NCI-H2081 (cell line): Measurements from ENCODE around the gene ZNF862.

Source experiments
- DNase-seq, 2 experiments: peaks; one replicate each; lab custom pipeline; 2025; lab: John Stamatoyannopoulos, UW

ZNF862 gene

DNA sequence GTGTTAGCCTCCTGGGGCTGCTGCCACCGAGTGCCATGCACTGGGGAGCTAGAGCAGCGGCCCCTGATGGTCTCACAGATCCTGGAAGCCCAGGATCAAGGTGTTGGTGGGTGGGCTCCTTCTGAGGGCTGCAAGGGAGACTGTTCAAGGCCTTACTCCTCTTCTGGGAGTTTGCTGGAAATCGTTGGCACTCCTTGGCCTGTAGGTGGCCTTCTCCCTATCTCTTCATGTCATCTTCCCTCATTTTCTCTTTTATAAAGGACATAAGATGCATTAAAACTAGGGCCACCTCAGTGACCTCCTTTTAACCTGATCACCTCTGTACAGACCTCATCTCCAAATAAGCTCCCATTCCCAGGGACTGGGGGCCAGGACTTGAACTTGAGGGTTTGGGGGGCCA lies 27.0 kb upstream of the ZNF862 start:
- DNase-seq, result no peak

DNA sequence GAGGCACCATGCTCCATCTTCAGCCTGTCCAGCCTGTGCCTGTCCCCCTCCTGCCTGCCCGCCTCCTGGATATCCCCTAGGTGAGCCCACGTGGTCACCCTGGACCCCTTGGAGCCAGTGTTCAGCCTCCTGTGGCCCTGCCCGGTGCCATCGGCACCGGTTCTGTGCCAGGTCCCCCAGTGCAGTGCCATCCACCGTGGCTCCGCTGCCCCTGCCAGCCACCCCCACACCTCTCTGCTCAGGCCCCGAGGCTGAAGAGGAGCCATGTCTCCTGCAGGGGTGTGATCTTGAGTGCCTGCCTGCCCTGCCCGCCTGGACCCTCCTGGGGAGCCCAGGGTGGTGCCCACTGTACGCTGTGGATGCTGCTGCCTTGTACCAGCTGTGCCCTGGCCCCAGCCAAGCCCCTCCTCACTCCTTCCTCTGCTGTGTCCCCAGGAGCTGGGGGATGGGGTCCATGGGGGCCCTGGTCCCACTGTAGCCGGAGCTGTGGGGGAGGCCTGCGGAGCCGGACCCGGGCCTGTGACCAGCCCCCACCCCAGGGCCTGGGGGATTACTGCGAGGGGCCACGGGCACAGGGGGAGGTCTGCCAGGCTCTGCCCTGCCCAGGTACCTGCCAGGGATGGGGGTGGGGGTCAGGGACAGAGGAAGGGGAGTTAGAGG lies 26.2 kb upstream of the ZNF862 start:
- no peak for DNase-seq

DNA sequence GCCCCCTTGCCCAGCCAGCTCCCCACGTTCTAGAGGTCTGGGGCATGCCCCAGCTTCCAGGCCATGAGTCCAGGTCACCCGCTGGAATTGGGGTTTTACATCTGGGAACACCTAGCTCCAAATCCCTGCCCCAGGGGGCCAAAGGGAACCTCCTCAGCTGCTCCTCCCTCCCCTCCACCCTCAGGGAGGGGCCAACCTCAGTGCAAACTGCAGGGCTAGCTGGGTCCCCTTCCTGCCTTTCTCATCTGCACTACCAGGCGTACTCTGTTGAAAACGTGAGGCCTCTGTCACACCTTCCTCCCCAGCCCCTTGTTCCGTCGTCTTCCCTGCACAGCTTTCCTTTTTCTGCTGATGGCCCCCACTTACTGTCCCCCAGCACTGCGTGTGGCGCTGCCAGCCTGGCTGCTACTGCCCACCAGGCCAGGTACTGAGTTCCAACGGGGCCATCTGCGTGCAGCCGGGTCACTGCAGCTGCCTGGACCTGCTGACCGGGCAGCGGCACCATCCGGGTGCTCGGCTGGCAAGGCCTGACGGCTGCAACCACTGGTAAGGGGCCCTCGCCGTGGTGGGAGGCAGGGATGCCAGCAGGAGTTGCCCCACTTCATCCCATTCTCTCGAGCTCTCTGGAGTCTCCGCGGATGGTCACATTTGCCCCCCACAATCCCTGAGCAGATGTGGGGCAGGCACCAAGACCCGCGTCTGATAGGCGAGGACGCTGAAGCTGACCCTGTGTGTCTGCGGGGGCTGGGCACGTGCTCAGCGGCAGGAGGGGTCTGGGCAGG lies 24.7 kb upstream of the ZNF862 start:
- no peak for DNase-seq

DNA sequence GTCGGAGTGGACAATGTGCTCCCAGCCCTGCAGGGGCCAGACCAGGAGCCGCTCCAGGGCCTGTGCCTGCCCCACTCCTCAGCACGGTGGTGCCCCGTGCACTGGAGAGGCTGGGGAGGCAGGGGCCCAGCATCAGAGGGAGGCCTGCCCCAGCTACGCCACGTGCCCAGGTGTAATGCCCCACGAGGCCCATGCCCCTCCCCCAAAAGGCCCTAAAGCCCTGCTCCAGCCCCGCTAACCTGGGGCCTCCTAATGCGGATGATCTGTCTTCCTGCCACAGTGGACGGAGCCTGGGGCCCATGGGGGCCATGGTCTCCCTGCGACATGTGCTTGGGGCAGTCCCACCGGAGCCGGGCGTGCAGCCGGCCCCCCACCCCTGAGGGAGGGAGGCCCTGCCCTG lies 23.7 kb upstream of the ZNF862 start:
- no peak for DNase-seq

DNA sequence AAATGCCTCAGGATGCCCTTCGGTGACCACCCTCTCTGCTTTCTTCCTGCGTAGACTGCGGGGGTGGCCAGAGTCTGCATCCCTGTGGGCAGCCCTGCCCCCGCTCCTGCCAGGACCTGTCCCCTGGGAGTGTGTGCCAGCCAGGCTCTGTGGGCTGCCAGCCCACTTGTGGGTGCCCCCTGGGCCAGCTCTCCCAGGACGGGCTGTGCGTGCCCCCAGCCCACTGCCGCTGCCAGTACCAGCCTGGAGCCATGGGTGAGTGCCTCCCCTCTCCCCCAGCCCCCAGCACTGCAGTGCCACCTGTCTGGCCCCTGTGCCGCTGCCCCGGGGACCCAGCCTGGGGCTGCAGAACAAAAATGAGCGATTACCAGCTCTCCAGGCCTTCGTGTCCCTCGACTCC lies 23.1 kb upstream of the ZNF862 start:
- no peak for DNase-seq

DNA sequence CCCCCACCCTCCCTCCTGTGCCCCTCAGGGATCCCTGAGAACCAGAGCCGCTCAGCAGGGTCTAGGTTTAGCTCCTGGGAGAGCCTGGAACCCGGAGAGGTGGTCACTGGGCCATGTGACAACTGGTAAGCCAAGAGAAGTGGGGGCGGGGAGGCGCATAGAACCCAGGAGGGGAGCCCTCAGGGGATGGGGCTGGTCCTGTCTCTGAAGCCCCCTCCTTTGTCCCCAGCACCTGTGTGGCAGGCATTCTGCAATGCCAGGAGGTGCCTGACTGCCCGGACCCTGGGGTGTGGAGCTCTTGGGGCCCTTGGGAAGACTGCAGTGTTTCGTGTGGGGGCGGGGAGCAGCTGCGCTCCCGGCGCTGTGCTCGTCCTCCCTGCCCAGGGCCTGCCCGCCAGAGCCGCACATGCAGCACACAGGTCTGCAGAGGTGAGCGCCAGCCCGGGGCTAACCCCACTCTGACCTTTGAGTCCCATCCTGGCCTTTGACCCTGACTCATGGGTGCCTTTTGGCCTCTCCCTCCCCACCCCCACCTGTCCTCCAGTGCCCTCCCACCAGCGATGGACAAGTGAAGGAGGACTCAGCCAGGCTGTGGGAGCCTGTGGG lies 22.4 kb upstream of the ZNF862 start:
- no peak for DNase-seq

DNA sequence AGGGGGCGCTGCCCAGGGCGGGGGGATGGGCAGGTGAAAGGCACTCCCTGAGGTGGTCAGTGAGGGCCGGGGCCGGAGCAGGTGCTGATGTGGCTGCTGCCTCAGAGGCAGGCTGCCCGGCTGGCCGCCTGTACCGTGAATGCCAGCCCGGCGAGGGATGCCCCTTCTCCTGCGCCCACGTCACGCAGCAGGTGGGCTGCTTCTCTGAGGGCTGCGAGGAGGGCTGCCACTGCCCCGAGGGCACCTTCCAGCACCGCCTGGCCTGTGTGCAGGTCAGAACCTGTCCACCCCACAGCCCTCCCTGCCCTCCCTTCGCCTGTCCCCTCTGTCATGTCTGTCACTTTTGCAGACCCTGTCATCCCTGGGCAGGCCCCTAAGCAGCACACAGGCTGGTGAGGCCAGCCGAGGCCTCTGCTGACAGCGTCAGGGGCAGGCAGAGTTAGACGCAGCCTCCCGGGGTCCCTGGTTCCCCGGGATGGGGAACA lies 21.9 kb upstream of the ZNF862 start:
- DNase-seq, result no peak

DNA sequence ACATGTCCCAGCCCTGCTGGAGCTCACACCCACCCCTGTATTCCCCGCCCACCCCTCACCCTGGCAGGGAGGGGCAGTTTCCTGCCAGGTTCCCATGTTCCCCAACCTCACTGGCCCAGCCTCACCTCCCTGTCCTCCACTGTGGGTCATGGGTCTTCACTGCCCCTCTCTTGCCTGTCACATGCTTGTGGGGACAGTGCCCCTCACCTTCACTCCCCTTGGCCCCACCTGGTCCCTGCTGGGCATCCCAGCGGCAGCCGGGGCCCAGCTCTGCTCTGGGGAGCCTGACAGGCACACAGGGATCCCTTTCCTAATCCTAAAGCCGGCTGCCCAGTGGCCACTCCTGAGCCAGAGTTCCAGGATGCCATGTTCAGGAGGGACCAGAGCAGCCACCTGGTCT lies 21.4 kb upstream of the ZNF862 start:
- DNase-seq, result no peak

DNA sequence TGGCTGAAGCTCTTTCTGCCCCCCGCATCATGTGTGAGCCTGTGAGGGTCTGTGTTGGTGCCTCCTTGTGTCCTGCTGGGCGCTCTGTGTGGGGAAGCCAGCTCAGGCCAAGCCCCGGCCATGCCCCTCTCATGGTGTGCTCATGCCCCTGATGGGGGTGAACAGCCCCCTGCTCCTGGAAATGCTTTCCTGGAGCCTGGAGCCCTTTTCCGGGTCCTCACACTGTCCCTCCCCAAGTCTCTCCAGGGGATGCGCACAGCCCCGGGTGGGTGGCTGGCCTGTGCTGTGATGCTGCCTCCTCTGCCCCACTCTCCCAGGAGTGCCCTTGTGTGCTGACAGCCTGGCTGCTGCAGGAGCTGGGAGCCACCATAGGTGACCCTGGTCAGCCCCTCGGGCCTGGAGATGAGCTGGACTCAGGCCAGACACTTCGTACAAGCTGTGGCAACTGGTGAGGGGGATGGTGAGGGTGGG lies 20.8 kb upstream of the ZNF862 start:
- no peak for DNase-seq

DNA sequence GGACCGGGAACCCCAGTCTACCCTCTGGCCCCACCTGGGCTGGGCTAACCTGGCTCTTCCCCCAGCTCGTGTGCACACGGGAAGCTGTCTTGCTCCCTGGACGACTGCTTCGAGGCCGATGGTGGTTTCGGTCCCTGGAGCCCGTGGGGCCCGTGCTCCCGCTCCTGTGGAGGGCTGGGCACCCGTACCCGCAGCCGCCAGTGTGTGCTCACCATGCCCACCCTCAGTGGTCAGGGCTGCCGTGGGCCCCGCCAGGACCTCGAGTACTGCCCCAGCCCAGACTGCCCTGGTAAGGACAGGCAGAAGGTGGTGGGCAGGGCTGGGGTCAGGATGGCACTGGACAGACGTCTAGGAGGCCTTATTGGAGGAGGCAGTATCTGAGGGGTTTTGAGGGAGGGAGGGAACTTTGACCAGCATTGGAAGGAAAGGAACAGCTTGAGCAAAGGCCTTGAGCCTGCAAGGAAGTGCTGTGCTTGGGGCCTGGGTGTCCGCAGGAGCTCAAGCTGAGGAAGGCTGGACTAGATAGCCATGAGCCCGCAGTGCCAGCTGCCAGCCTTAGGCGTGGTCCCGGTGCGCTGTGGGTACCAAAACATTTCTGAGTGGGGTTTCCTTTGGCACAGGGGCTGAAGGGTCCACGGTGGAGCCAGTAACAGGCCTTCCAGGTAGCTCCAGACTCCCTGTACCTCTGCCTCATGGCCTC lies 20.2 kb upstream of the ZNF862 start:
- no peak for DNase-seq

DNA sequence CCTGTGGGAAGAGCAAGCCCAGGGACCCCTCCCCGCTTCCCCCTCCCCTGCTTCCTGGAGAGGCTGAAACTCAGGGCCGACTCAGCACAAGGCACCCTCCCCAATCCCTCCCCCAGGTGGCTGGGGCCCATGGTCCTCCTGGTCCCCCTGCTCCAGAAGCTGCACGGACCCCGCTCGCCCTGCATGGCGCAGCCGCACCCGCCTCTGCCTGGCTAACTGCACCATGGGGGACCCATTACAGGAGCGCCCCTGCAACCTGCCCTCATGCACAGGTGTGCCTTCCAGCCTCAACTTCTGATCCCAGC lies 19.7 kb upstream of the ZNF862 start:
- no peak for DNase-seq

DNA sequence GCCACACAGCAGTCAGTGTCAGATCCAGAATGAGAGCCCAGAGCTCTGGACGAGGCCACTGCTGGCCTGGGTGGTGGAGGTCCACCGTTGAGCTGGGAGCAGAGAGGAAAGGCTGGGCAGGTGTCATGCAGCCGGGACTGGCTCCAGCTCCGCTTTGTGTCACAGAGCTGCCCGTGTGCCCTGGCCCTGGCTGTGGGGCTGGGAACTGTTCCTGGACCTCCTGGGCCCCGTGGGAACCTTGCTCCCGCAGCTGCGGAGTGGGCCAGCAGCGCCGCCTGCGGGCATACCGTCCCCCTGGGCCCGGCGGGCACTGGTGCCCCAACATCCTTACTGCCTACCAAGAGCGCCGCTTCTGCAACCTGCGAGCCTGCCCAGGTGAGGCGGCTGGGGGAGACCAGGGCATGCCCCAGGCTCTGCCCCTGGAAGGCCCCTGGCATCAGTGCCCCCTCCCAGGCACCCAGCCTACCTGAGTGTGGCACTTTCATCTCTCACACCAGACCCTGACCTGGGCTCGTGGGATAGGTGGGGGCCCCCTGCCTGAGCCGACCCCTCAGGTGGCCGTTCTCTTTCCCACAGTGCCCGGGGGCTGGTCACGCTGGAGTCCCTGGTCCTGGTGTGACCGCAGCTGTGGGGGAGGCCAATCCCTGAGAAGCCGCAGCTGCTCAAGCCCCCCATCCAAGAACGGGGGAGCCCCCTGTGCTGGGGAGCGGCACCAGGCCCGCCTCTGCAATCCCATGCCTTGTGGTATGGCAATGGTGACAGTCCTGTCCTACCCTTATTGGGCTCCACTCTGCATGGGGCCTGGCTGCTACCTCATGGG lies 18.8 kb upstream of the ZNF862 start:
- DNase-seq, result no peak

DNA sequence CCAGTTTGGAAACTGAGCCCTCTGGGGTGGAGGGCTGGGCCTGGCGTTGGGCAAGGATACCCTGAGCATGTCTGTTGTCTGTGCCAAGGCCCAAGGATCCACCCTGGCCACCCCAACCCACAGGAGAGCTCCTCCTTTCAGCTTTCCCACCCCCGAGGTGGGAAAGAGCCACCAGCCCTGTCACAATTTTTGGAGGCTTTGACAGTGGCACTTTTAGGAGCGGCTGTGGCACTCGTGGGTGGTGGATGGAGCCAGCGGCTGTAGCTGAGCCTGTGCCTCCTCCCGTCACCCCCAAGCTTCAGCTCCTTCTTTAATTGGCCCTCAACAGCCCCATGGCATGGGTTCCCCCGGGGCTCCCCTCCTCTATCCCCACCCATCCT lies 18.2 kb upstream of the ZNF862 start:
- no peak for DNase-seq

DNA sequence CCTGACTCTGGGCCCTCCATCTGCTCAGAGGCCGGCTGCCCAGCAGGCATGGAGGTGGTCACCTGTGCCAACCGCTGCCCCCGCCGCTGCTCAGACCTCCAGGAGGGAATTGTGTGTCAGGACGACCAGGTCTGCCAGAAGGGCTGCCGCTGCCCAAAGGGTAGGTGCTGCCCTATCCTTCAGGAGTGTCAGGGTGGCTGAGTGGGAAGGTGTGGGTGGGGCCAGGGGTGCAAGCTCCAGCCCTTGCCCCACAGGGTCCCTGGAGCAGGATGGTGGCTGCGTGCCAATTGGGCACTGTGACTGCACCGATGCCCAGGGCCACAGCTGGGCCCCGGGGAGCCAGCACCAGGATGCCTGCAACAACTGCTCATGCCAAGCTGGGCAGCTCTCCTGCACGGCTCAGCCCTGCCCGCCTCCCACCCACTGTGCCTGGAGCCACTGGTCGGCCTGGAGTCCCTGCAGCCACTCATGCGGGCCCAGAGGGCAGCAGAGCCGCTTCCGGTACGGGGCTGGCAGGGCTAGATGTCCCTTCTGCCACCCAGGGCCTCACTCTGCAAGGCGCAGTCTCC lies 17.5 kb upstream of the ZNF862 start:
- peak in 1 of 2 experiments; percentile 9 for DNase-seq

DNA sequence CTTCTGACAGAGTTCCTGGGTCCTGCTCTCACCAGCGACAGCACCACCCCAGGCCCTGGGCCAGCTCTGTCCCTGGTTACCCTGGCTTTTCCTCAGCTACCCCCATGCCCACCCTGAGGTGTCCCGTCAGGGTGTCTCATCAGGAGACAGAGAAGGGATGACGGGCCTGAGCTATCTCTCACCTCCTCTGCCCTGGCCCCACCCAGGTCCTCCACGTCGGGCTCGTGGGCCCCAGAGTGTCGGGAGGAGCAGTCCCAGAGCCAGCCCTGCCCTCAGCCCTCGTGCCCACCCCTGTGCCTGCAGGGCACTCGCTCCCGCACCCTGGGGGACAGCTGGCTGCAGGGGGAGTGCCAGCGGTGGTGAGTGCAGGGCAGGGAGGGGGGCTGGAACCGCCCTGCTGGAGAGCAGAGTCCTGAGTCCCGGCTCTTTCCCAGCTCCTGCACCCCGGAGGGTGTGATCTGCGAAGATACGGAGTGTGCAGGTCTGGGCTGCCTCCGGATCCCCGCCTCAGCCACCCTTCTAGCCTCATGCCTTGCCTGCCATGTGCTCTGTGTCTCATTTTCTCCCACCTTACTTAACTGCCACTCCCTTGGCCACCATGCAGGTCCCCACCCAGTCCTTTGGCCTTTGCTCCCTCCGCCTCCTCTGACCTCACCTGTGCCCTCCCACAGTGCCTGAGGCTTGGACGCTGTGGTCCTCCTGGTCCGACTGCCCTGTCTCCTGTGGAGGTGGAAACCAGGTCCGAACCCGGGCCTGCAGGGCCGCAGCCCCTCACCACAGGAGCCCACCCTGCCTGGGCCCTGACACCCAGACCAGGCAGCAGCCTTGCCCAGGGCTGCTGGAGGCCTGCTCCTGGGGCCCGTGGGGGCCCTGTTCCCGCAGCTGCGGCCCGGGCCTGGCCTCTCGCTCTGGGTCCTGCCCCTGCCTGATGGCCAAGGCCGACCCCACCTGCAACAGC lies 16.7 kb upstream of the ZNF862 start:
- DNase-seq, result no peak

DNA sequence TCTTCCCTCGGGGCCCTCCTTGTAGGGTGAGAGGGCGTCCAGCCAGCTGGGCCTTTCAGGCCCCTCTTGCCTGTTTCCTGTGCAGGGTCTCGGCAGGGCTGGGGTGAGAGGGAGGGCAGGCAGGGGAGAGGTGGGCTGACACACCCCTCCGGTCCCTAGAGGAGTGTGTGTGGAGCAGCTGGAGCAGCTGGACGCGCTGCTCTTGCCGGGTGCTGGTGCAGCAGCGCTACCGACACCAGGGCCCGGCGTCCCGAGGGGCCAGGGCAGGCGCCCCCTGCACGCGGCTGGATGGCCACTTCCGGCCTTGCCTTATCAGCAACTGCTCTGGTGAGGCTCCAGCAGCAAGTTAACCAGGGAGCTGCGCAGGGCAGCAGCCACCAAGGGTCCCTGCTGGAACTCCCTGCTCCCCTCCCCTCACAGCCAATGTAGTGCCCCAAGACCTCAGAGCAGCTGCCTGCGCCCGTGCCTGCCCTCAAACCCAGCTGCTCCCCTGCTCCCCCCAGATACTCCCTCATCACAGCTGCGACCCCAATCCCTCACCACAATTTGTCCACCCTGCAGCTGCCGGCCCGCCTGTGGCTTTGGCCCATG lies 15.7 kb upstream of the ZNF862 start:
- DNase-seq, result no peak

DNA sequence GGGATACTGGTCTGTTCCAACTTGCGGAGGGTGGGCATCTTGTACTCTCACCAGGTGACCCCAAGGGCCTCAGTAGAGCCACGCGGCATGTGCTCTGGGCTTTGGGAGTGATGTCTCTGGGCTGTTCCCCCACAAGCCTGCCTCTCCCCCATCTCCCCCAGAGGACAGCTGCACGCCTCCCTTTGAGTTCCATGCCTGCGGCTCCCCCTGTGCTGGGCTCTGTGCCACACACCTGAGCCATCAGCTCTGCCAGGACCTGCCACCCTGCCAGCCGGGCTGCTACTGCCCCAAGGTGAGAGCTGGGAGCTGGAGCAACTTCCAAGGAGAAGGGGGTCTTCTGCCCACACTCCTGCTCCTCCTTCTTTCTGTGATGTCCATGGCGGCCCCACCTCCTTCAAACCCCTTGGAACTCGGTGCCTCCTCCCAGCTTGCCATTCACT lies 15.0 kb upstream of the ZNF862 start:
- no peak for DNase-seq

DNA sequence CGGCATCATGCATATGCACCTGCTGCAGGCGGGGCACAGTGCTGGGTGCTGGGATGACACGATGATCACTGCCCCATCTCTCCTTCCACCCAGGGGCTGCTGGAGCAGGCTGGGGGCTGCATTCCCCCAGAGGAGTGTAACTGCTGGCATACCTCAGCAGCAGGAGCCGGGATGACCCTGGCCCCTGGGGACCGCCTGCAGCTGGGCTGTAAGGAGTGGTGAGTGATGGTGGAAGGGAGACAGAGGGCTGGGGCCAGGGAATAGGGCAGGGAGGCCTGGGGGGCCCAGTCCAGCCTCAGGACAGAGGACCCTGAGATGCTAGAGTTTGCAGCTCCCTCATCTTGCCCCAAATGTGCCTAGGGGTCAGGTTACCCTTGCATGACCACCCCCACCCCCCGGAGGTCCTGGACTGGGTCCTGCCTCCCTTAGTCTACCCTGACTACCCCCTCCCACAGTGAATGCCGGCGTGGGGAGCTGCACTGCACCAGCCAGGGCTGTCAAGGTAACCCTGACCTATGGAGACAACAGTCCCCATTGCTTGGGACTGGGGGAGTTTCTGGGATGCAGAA lies 14.5 kb upstream of the ZNF862 start:
- DNase-seq, result no peak

DNA sequence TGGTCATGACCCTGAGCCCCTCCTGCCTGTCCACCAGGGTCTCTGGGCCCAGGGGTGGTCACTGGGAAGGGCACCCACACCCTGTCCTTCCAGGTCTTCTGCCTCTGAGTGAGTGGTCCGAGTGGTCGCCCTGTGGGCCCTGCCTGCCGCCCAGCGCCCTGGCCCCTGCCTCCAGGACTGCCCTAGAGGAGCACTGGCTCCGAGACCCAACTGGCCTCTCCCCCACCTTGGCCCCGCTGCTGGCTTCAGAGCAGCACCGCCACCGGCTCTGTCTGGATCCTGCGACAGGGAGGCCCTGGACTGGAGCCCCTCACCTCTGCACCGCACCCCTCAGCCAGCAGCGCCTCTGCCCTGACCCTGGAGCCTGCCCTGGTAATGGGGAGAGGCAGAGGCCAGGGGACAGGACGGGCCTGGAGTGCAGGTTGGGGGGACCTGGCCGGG lies 13.9 kb upstream of the ZNF862 start:
- no peak for DNase-seq
